HepG2 (cell line): Measurements from ENCODE around the gene PUS7. TPM values are rescaled to one million over a fixed set of nuclear protein-coding genes. Genes with fewer than 3 reads are reported as not detected.

Experiments
- BHLHE40 ChIP-seq: IDR thresholded peaks from 2 replicates; pipeline ENCODE4 v1.6.1; 2011; ENCODE audit warnings: low read length, improper control_type of control experiment
- CCDC6 ChIP-seq: sonication (generic); formaldehyde crosslinking; IDR thresholded peaks from 2 replicates; pipeline ENCODE4 v1.8.1; 2022; ENCODE audit warnings: mild to moderate bottlenecking, missing genetic modification reagents, moderate library complexity
- DNMT3B ChIP-seq: conservative IDR thresholded peaks from 2 replicates; pipeline ENCODE4 v1.6.1; 2016; ENCODE audit warnings: missing biosample characterization, control low read depth
- GTF3A ChIP-seq: sonication (generic); formaldehyde crosslinking; conservative IDR thresholded peaks from 2 replicates; pipeline ENCODE4 v1.4.0; 2020; ENCODE audit warnings: mild to moderate bottlenecking, missing genetic modification reagents
- HOMEZ ChIP-seq: IDR thresholded peaks from 2 replicates; pipeline ENCODE4 v1.6.1; 2016; ENCODE audit warnings: low read depth
- IRF2 ChIP-seq: IDR thresholded peaks from 2 replicates; pipeline ENCODE4 v1.6.1; 2018; ENCODE audit warnings: missing genetic modification reagents, missing compliant biosample characterization
- JUND ChIP-seq: sonication (generic); formaldehyde crosslinking; IDR thresholded peaks from 2 replicates; pipeline ENCODE4 v1.8.0; 2022; ENCODE audit warnings: mild to moderate bottlenecking, missing genetic modification reagents
- KAT2B ChIP-seq: fragments of 150-350 bp; IDR thresholded peaks from 2 replicates; pipeline ENCODE4 v1.6.1; 2014; ENCODE audit warnings: low read depth, low read length, borderline replicate concordance
- KLF13 ChIP-seq: sonication (generic); formaldehyde crosslinking; IDR thresholded peaks from 2 replicates; pipeline ENCODE4 v1.4.0; 2020; ENCODE audit warnings: mild to moderate bottlenecking, missing genetic modification reagents
- MXD4 ChIP-seq: IDR thresholded peaks from 2 replicates; pipeline ENCODE4 v1.6.1; 2016; ENCODE audit warnings: mild to moderate bottlenecking, missing biosample characterization, missing genetic modification reagents
- MXI1 ChIP-seq: IDR thresholded peaks from 3 replicates; pipeline ENCODE4 v1.6.1; 2012; ENCODE audit warnings: low read depth, low read length, inconsistent platforms, borderline replicate concordance
- NR2C2 ChIP-seq: sonication (generic); formaldehyde crosslinking; IDR thresholded peaks from 2 replicates; pipeline ENCODE4 v1.4.0; 2020; ENCODE audit warnings: missing genetic modification reagents, mild to moderate bottlenecking, moderate library complexity, borderline replicate concordance
- NR2F1 ChIP-seq, 2 experiments: fragments of 450-650 bp in 1 of 2; formaldehyde crosslinking in 1 of 2; IDR thresholded peaks; 2 replicates each; pipeline versions ENCODE4 v1.5.0 to v1.6.1; 2016 to 2020; ENCODE audit warnings: mild to moderate bottlenecking in 1 of 2, missing compliant biosample characterization in 1 of 2, missing genetic modification reagents in 1 of 2, moderate library complexity in 1 of 2
- PLRG1 ChIP-seq: fragments of 450-650 bp; conservative IDR thresholded peaks from 2 replicates; pipeline ENCODE4 v1.6.1; 2016
- SALL1 ChIP-seq: sonication (generic); formaldehyde crosslinking; IDR thresholded peaks from 2 replicates; pipeline ENCODE4 v1.8.0; 2022; ENCODE audit warnings: mild to moderate bottlenecking, missing genetic modification reagents
- SKI ChIP-seq: fragments of 450-650 bp; IDR thresholded peaks from one replicate; pipeline ENCODE4 v1.6.1; 2018; ENCODE audit warnings: mild to moderate bottlenecking; ENCODE audit not compliant: partially characterized antibody
- SMAD1 ChIP-seq: sonication (generic); formaldehyde crosslinking; IDR thresholded peaks from 2 replicates; pipeline ENCODE4 v1.4.0; 2020; ENCODE audit warnings: missing genetic modification reagents, low read depth, mild to moderate bottlenecking, borderline replicate concordance
- SYNCRIP ChIP-seq: fragments of 200-400 bp; formaldehyde crosslinking; IDR thresholded peaks from 2 replicates; pipeline ENCODE4 v1.6.1; 2018; ENCODE audit warnings: mild to moderate bottlenecking, low read depth, low read length; ENCODE audit not compliant: insufficient read depth
- ZC3H4 ChIP-seq: sonication (generic); formaldehyde crosslinking; IDR thresholded peaks from 2 replicates; pipeline ENCODE4 v1.4.0; 2020; ENCODE audit warnings: missing genetic modification reagents, borderline replicate concordance
- ZNF101 ChIP-seq: sonication (generic); formaldehyde crosslinking; IDR thresholded peaks from 2 replicates; pipeline ENCODE4 v1.4.0; 2020; ENCODE audit warnings: mild to moderate bottlenecking, low read depth, missing genetic modification reagents, borderline replicate concordance
- ZNF292 ChIP-seq: sonication (generic); formaldehyde crosslinking; IDR thresholded peaks from 2 replicates; pipeline ENCODE4 v1.8.1; 2022; ENCODE audit warnings: mild to moderate bottlenecking, low read depth, missing genetic modification reagents, borderline replicate concordance
- ZNF615 ChIP-seq: sonication (generic); formaldehyde crosslinking; IDR thresholded peaks from 2 replicates; pipeline ENCODE4 v1.5.0; 2020; ENCODE audit warnings: mild to moderate bottlenecking, missing genetic modification reagents, borderline replicate concordance
- polyA plus RNA-seq, 8 experiments: library from polyadenylated mRNA; depleted of rRNA in 3 of 8; stranded (reverse) in 7 of 8; unstranded in 1 of 8; fragments of >200 nt; fragmentation: Illumina TruSeq in 4 of 8; extraction: Trizol in 4 of 8; gene quantifications; 2 replicates each; pipeline versions ENCODE4 v1.2.1 to v1.2.3, GENCODE V29; 2011 to 2016; ENCODE audit warnings: low read depth in 4 of 8, missing spikeins in 1 of 8, mixed read lengths in 1 of 8; ENCODE audit not compliant: insufficient read depth in 1 of 8
- total RNA-seq, 5 experiments: library from RNA; depleted of rRNA; stranded (reverse); fragments of >200 nt; fragmentation: Illumina TruSeq; extraction: Trizol; gene quantifications; 2 replicates each; pipeline ENCODE4 v1.2.3, GENCODE V29; 2016; ENCODE audit warnings: low read depth in 1 of 5
- TF ChIP-seq, protein P1 (sequence below), 2 experiments: sonication (generic) in 1 of 2; formaldehyde crosslinking in 1 of 2; IDR thresholded peaks; 2 replicates each; pipeline versions ENCODE4 v1.5.1 to v1.6.1; 2011 to 2020; ENCODE audit warnings: borderline replicate concordance in 1 of 2, low read depth in 1 of 2, low read length in 1 of 2, mild to moderate bottlenecking in 1 of 2, missing genetic modification reagents in 1 of 2, moderate library complexity in 1 of 2
- TF ChIP-seq, protein P2 (sequence below): sonication (generic); formaldehyde crosslinking; IDR thresholded peaks from 2 replicates; pipeline ENCODE4 v1.5.1; 2020; ENCODE audit warnings: missing genetic modification reagents, mild to moderate bottlenecking, borderline replicate concordance

PUS7 gene
- total and polyA plus RNA-seq, 2 of the 13 experiments (the other 11 are each of a cell fraction or from before 2014, with no cell fraction given): 14.4 to 41.2 TPM

DNA sequence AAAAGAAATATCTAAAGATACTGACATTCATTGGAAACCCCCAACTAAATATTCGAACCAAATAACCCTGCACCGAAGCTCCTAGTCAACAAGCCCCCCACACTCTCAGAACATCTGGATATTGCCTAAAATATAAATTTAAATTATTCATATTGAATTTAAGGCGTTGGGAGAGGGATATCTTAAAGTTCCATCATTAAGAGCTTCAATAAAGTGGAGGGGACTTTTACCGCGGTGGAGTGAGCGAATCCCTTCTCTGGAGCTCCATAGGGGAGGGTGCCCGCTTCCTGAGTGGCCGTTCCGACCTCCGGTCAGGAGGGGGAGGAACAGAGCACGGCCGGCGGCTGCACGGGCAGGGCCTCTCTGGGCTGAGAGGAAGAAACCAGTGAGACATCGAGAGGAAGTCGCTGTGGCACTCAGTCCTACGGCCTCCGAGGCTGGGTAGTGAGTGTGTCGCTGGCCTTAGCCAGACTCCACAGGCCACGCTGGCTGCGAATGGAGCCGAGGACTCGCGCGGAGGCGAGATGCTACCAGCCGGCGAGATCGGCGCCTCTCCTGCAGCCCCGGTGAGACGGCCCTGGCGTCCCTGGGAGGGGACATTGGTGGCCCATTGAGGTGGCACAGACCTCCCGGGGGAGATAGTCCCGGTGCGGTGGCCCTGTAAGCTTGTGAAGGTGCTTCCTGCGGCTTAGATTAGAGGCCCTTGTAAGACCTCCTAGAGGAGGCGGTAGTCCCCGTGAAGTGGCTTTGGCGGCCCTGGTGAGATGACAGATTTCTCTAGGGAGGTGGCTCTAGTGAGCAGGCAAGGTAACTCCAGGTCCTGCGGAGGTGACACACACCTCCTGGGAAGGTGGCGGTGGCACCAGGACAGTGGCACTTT lies 10.0 kb upstream of the PUS7 start, which contains the start of gene RINT1 (continued):
- TF ChIP-seq, protein P1, sequence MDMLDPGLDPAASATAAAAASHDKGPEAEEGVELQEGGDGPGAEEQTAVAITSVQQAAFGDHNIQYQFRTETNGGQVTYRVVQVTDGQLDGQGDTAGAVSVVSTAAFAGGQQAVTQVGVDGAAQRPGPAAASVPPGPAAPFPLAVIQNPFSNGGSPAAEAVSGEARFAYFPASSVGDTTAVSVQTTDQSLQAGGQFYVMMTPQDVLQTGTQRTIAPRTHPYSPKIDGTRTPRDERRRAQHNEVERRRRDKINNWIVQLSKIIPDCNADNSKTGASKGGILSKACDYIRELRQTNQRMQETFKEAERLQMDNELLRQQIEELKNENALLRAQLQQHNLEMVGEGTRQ (IDR thresholded peaks at IDR 0.05; ENCODE audit: low read depth, low read length): no peak
- TF ChIP-seq, protein P1 (CRISPR knock-in tag; IDR thresholded peaks at IDR 0.05; ENCODE audit: borderline replicate concordance): no peak
- TF ChIP-seq ZNF101 (CRISPR knock-in tag) (no peak), SYNCRIP (no peak), KAT2B (no peak), ZC3H4 (CRISPR knock-in tag) (0 out of 2 replicates have a peak, but pooled peaks have one; percentile 46), SALL1 (CRISPR knock-in tag) (peak; percentile 90), MXD4 (peak; percentile 82), GTF3A (CRISPR knock-in tag) (no peak), NR2C2 (CRISPR knock-in tag) (peak; percentile 60), HOMEZ (peak; percentile 91), NR2F1 (CRISPR knock-in tag; IDR thresholded peaks at IDR 0.05) (no peak), MXI1 (peak; percentile 76; the same call in 1 of the 3 replicates), IRF2 (CRISPR knock-in tag) (peak; percentile 93), ZNF615 (CRISPR knock-in tag) (no peak), DNMT3B (CRISPR knock-in tag) (no peak), CCDC6 (peak; percentile 69), SKI (peak; percentile 38), SMAD1 (CRISPR knock-in tag) (peak; percentile 84; the same call in 1 of the 2 replicates), PLRG1 (no peak), JUND (peak; percentile 39; the same call in 1 of the 2 replicates), KLF13 (CRISPR knock-in tag) (no peak), BHLHE40 (peak; percentile 72), ZNF292 (CRISPR knock-in tag) (peak; percentile 38; the same call in 1 of the 2 replicates)
- TF ChIP-seq, protein P2, sequence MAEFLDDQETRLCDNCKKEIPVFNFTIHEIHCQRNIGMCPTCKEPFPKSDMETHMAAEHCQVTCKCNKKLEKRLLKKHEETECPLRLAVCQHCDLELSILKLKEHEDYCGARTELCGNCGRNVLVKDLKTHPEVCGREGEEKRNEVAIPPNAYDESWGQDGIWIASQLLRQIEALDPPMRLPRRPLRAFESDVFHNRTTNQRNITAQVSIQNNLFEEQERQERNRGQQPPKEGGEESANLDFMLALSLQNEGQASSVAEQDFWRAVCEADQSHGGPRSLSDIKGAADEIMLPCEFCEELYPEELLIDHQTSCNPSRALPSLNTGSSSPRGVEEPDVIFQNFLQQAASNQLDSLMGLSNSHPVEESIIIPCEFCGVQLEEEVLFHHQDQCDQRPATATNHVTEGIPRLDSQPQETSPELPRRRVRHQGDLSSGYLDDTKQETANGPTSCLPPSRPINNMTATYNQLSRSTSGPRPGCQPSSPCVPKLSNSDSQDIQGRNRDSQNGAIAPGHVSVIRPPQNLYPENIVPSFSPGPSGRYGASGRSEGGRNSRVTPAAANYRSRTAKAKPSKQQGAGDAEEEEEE: peak; percentile 93; the same call in 1 of the 2 replicates
